ENCODE data around the gene GP1BB. TPM values are rescaled to one million over a fixed set of nuclear protein-coding genes. Genes with fewer than 3 reads are reported as not detected.
A peak's percentile ranks its signal among the peaks of the same experiment; 100 is the strongest.

Gene GP1BB
- total RNA-seq, 1 donor from 2014 or later, result 4.6 TPM

DNA sequence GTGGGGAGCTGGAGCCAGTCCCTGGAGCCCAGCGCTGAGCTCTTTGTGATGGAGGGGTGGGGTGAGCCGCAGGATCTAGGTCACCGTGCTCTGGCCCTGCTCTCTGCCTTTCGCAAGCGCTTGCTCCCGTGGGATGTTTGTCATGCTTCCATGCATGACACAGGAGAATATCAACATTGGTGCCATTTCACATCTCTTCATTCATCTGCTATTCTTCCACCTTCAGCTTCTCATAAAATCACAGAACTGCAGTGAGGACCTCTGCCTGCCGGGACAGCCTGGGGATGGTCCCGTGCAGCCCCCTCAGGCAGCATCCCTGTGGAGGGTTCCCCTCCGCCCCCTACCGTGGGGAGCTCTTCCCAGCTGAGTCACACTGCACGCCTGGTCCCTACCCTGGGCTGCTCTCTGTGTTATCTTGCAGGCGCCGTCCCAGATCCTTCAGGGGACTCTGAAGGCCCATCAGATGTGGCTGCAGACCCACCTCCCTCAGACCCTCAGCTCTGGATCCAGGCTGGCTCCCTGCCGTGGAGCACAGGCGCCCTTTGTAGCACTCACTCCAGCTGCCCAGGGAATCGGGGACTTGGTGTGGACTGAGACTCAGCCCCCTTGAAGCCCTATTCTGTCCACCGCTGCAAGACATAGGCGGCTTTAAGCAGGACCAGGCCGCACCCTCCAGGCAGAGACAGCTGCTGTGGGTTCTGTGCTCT is 14.1 kb upstream of the GP1BB start:
- H3K4me3 Mint-ChIP-seq, result no peak overlapping the region
- no peak overlapping the region for H3K27ac Mint-ChIP-seq (ENCODE audit: unreplicated experiment)
- peaks cover 4% of the 10 kb centered on the region for H3K4me1 Mint-ChIP-seq
- no peak for DNase-seq (ENCODE audit: low read depth, low spot score)
- TF ChIP-seq, protein P1, sequence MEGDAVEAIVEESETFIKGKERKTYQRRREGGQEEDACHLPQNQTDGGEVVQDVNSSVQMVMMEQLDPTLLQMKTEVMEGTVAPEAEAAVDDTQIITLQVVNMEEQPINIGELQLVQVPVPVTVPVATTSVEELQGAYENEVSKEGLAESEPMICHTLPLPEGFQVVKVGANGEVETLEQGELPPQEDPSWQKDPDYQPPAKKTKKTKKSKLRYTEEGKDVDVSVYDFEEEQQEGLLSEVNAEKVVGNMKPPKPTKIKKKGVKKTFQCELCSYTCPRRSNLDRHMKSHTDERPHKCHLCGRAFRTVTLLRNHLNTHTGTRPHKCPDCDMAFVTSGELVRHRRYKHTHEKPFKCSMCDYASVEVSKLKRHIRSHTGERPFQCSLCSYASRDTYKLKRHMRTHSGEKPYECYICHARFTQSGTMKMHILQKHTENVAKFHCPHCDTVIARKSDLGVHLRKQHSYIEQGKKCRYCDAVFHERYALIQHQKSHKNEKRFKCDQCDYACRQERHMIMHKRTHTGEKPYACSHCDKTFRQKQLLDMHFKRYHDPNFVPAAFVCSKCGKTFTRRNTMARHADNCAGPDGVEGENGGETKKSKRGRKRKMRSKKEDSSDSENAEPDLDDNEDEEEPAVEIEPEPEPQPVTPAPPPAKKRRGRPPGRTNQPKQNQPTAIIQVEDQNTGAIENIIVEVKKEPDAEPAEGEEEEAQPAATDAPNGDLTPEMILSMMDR (conservative IDR thresholded peaks at IDR 0.05), result no peak
- H3K27me3 Mint-ChIP-seq (ENCODE audit: low read depth), result peaks cover 19% of the 10 kb centered on the region
- H3K9me3 Mint-ChIP-seq, result no peaks in the 10 kb centered on the region
- no peaks in the 10 kb centered on the region for H3K36me3 Mint-ChIP-seq (ENCODE audit: low read depth)

DNA sequence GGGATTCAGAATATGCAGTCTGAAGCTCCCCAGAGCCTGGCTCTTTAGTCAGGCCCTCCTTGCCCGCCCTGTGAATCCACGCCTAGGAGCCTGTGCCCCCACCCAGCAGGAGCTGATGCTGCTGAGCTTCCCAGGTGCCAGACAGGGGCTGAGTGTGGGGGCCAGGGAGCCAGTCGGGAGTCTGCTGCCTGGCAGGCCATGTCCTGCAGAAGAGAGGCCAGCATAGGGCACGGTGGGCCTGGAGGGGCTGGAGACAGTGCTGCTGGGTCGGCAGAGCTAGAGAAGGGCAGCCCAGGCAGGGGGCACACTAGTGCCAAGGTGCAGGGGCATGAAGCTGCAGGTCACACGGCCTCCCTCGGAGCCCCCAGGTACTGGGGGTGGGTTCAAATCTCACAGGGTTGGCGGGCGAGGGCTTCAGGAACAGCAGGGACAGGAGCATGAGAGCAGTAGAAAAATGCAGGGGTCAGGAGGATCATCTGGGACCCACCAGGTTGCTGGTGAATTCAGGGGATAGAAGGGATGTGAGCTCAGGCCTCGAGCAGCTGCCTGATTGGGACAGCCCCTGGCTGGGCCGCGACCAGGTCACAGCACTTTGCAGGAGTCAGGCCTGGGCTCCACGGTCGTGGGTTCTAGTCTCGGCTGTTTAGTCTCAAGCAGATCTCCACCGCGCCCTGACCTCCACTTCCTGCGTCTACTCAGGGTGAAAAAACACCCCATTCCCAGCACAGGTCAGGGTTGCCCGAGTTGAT is 13.1 kb upstream of the GP1BB start:
- Mint-ChIP-seq H3K4me1 (peaks cover 3% of the 10 kb centered on the region), H3K9me3 (no peaks in the 10 kb centered on the region), H3K36me3 (ENCODE audit: low read depth) (no peaks in the 10 kb centered on the region), H3K27ac (ENCODE audit: unreplicated experiment) (no peak overlapping the region), H3K4me3 (no peak overlapping the region), H3K27me3 (ENCODE audit: low read depth) (peaks cover 18% of the 10 kb centered on the region)
- TF ChIP-seq, protein P1 (conservative IDR thresholded peaks at IDR 0.05), result no peak
- DNase-seq (ENCODE audit: low read depth, low spot score), result no peak

DNA sequence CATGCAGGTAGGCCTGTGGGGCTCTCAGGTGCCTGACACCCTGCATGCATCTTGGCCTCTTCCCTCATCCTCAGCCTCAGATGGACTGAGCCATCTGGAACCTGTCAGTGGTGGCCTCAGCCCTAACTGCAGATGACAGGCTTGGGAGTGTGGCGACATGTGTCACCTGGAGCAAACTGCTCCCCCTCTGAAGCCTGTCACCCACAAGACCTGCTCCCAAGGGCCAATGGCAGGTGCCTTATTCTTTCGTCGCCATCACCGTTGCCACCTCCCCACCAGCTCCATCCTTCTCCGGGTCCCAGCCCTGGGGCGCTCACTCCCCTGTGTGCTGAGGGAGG is 12.6 kb upstream of the GP1BB start:
- DNase-seq (ENCODE audit: low read depth, low spot score), result no peak
- Mint-ChIP-seq H3K4me3 (no peak overlapping the region), H3K27me3 (ENCODE audit: low read depth) (peaks cover 18% of the 10 kb centered on the region), H3K9me3 (no peaks in the 10 kb centered on the region), H3K36me3 (ENCODE audit: low read depth) (no peaks in the 10 kb centered on the region), H3K27ac (ENCODE audit: unreplicated experiment) (no peak overlapping the region), H3K4me1 (peaks cover 3% of the 10 kb centered on the region)
- TF ChIP-seq, protein P1 (conservative IDR thresholded peaks at IDR 0.05), result no peak

DNA sequence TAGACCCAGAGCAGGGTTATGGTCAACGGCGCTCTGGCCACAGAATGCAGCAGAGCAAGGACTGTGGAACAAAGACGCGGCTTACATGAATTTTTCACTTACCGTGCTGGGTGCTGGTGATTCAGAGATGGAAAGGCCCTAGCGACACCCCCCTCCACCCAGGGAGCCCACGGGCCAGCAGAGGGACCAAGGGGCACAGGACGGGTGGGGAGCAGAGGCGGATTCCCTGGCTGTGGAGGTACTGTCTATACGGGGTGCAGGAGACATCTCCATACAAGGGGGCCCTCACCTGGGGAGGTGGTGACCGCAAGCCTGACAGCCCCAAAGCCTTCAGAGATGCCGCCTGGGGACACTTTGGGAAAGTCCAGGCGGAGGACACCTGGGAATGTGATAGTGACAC is 10.1 kb upstream of the GP1BB start:
- no peak overlapping the region for H3K27ac Mint-ChIP-seq (ENCODE audit: unreplicated experiment)
- H3K36me3 Mint-ChIP-seq (ENCODE audit: low read depth), result no peaks in the 10 kb centered on the region
- H3K9me3 Mint-ChIP-seq, result no peaks in the 10 kb centered on the region
- H3K4me1 Mint-ChIP-seq, result peaks cover 7% of the 10 kb centered on the region
- DNase-seq (ENCODE audit: low read depth, low spot score), result no peak
- TF ChIP-seq, protein P1 (conservative IDR thresholded peaks at IDR 0.05), result no peak
- peak overlapping the region; percentile 81 for H3K4me3 Mint-ChIP-seq
- peaks cover 22% of the 10 kb centered on the region for H3K27me3 Mint-ChIP-seq (ENCODE audit: low read depth)

DNA sequence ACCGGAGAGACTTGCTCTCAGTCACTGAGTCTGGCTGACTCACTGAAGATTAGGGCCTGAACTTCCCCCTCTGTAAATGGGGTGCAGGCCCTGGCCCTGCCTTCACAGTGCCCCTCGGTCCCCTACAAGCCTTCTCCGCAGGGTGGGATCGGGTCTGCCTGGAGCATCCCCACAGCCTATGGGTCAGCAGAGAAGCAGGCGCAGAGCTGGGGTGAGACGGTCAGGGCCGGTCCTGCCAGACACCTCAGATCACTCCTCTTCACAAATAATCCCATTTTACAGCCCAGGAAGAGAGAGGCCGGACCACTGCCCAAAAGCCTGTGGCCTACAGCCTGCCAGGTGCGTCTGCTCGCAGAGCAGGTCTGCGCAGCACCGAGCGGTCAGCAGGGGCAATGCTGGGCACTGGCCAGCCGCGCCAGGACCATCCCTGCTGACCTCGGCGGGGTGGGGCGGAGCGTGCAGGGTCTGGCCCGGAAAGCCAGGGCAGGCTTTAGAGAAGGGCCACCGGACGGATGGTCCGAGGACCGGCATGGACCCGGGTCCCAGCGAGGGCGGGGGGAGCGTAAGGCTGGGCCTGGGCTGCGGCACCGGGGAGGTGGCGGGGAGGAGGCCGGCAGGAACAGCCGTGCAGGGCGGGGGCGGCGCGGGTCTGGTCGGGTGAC is 9.6 kb upstream of the GP1BB start:
- no peaks in the 10 kb centered on the region for H3K9me3 Mint-ChIP-seq
- TF ChIP-seq, protein P1 (conservative IDR thresholded peaks at IDR 0.05), result no peak
- peaks cover 22% of the 10 kb centered on the region for H3K27me3 Mint-ChIP-seq (ENCODE audit: low read depth)
- H3K27ac Mint-ChIP-seq (ENCODE audit: unreplicated experiment), result no peak overlapping the region
- no peaks in the 10 kb centered on the region for H3K36me3 Mint-ChIP-seq (ENCODE audit: low read depth)
- peak; percentile 45 for DNase-seq (ENCODE audit: low read depth, low spot score)
- peaks cover 7% of the 10 kb centered on the region for H3K4me1 Mint-ChIP-seq
- peak overlapping the region; percentile 81 for H3K4me3 Mint-ChIP-seq
